RPMI7951 (cell line): Measurements from ENCODE around the gene EML5. TPM values are rescaled to one million over a fixed set of nuclear protein-coding genes. Genes with fewer than 3 reads are reported as not detected.
"Not testable (repeated sequence)": the region's sequence is repeated elsewhere in the genome, so short reads cannot be mapped to it uniquely, and the experiment has no call there.

Experiments
- DNase-seq: peaks from one replicate; pipeline ENCODE4 v3.0.0-alpha.2; 2012; ENCODE audit warnings: low read depth
- total RNA-seq: library from RNA; depleted of rRNA; stranded (reverse); fragments of >200 nt; shearing (Covaris generic); gene quantifications from 2 replicates; pipeline ENCODE4 v1.2.3, GENCODE V29; 2014; rRNA removed

Gene EML5
- 3.1 and 3.9 TPM in 2 replicates for total RNA-seq

DNA sequence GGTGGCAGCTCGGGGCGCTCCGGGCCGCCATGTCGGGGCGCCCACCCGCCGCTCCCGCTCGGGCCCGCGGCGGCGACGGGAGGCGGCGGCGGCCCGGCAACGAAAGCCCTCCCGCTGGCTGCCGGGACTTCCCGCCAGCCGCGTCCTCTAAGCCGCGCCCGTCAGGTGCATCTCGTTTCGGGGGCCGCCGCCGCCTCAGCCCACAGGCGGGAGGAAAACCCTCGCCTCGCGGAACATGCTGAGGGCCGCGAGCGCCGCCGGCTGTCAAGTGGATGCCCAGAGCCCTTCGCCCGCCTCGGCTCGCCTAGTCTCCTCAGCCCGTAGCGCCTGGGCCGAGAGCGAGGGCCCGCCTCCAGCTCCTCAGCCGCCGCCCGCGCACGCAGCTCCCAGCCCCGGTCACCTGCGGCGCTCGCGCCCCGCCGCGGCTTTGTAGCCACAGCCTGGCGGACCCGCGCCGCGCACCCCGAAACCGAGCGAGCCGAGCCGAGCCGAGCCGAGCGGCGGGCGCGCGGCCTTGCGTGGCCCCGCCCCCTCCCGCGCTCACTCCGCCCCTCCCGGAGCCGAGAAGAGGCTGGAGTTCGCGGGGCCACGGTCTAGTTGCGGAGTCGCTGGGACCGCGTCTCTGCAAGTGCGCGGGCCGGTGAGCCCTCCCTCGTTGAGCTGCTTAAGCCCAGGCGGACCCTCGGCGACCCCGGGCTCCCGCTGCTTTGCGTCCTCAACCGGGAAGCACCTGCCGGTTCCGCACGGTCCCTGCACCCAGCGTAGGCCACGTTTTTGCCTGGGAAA, at the start of gene EML5:
EML5 (minus strand) TSS at position 481 of the 786 bp plus-strand sequence; CDS start at position 31, 450 bp downstream.
- peak; percentile 71 for DNase-seq

DNA sequence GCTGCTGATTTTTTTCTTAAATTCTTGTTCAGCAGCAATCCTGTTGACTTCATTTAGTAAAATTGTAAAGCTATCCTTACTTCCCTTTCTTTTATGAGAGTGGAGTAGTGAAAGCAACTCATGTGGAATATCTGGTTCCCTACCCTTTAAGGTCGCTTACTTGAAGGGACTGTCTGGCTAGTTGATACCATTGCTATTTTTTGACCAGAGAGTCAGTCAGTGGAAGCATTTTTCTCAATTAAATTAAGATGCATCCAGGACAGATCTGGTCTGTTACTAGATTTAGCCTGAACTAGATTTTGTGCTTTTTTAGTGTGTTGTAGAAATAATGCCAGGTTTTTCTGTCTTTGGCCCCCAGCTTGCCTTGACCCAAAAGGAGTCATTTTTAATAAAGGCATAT, 49.7 kb upstream of the EML5 start:
- no peak for DNase-seq

DNA sequence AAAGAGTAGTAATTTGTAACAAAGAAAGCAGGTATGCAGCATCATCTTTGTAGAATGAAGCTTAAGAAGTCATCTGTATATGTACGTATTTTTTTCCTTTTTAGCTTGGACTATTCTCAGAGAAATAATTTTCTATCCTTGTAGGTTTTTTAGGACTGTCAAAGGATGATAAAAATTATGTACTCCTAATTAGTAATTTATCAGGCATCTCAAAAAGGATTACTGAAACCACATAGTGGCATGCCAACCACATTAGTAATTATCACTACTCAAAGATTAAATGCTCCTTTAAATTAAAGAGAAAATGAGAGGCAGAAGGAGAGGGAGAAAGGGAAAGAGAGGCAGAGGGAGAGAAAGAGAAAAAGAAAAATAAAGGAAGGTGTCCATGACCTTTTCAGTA, 49.0 kb upstream of the EML5 start:
- DNase-seq, result peak; percentile 15

DNA sequence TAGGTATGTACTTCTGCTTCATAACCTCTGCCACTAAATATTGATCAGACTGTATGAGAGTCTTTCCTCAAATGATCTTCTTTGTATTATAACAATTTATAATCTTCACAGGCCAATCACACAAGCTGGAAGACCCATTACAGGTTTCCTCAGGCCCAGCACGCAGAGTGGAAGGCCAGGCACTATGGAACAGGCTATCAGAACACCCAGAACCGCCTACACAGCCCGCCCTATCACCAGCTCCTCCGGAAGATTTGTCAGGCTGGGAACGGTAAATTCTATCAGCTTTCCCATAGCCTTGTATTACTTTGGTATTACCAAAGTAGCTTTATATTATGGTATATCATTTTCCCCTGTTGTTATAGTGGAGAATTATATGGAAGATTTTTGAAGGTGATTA, 48.2 kb upstream of the EML5 start:
- no peak for DNase-seq

DNA sequence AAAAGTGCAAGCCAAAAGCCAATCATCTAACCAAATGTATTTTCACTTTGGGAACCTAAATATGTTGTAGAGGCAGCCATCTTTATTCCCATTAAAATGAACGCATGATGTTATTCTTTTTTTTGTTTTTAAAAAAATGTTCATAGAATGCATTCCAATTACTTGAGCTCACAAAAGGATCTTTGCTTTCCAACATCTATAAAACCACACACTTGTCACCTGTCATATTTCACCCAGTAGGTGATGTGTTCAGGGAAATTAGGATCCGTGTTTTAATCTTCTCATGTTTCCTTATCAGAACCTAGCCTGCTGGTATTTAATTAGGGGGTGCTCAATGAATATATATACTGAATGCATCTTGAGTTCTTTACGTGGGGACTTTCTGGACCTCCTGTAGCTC, 45.3 kb upstream of the EML5 start:
- DNase-seq, result no peak

DNA sequence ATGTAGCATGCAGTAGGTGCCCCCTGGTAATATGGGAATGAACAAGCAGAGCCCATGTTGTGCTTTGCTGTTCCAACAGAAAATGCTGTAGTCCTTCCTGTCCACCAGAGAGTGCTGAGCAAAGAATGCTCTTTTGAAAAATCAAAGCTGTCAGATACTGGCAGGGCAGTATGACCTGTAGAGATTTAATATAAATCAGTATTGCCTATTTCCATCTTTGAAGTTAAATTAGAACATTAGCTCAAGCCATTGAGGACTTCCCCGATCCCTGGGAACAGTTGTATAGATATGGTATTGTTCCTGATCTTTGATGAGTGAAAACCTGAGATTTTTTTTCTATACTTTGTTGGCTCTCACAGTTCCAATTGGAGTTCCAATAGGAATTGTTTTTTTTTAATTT, 44.7 kb upstream of the EML5 start:
- DNase-seq, result no peak

DNA sequence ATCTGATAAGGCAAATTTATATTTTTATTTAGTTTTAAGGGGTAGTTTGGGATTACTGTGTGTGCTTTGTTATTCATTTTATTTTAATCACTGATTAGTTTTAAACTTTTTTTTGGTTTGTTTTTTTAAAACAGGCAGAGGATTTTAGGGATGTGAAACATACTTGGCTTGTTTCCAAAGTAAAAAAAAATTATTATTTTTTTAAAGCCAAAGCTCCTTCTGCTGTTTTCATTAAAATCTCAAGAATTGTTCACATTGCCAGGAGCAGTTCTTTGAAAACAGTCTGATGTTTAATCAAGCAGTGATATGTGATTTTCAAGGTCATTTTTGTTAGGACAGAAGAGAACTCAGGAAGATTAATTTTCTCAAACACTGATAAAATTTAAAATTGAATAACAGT, 42.9 kb upstream of the EML5 start:
- DNase-seq, result no peak

DNA sequence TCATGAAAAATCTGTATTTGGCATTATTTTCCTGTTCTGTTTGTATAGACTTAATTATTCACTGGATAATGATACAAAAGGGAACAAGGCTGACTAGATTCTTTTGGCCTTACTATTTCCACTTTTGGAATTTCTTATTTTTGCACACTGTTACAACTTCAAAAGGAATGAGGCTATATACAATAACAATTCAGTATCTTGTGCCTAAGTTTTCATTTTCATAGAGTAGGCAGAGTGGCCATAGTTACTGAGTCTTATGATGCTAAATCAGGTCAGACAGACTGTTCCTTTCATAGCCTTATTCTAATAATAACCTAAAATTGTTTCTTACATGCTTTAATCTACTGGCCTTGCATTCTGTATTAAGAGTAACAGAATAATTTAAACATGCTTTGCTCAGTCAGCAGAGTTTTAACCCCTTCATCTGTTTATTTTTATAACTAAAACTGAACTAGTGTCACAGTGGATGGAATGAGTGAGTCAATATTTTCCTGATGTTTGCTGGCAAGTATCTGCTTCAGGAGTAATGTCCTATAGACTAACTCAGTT, 42.2 kb upstream of the EML5 start:
- DNase-seq, result peak; percentile 29

DNA sequence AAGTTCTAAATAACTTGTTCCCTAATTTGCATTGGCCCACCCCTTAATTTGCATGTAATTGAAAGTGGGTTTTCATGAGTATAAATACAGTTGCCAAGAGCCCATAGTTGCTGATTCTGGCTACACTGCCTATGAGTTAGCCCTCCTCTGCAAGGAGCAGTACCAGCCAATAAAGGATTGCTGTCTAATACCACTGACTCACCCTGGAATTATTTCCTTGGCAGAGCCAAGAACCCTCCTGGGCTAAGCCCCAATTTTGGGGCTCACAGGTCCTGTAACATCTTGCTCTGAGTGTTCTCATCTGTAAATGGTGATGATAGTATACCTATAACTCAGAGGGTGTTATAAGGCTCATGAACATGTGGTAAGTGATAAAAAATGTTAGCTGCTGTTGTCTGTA, 38.5 kb upstream of the EML5 start:
- peak; percentile 74 for DNase-seq

DNA sequence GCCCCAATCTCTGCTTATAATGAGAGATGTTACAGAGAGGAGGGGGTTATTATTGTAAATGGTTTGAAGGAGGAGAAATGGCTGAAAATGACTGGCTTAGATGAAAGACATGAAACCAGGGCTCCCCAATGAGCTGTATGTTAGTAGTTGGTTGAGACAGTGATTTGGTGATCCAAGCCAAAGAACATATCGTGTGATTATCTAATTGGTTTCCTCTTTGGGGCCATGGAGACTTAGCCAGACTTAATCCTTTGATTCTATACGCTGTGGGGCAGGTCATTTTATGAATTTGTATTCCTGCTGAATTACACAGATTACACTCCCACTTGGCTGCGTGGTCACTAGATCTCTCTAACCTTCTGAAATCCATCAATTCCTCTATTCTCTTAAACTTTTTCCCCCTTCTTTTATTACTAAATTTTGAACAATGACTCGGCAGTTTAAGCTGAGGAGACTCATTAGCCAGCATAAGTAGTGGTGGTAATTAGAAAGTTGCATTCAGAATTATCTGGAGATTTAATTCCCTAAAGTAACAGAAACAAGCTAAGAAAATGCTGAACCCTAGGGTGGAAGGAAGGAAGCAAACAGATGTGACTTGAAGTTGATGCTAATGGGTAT, 37.0 kb upstream of the EML5 start:
- peak; percentile 18 for DNase-seq

DNA sequence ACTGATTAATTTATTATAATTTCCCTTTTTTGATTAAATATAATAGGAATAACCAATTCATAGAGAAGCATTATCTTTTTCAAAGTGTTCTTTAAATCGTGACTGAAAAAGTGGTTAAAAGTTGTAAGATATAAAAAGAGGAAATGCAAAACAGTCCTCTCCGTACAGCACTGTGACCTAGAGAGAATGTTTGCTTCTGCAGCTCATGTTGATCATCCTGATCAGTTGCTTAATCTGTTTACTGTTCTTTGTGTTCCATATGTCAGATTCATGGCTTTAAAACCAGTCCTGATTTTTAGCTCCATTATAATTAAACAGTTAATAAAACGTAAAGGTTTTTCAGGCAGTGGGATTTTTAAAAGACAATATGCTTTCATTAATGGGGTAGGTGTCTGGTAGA, 36.4 kb upstream of the EML5 start:
- DNase-seq, result no peak

DNA sequence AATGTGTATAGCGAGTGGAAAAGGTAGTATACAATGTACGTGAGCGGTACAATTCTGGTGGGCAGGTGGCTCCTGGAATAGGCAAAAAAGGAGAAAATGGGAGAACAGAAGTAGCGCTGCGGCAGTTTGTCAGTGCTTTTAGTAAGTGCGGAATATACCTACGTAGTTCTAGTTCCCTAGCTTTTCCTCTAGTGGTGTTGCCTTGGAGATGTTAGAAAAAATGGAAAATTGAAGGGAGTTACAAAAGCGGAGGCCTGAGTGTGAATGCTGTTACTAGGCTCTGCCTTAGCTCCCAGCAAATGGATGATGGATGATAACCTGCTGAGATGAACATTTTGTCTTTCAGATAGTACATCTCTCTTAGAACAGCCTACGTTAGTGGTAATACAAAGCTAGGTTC, 32.8 kb upstream of the EML5 start:
- peak; percentile 6 for DNase-seq

DNA sequence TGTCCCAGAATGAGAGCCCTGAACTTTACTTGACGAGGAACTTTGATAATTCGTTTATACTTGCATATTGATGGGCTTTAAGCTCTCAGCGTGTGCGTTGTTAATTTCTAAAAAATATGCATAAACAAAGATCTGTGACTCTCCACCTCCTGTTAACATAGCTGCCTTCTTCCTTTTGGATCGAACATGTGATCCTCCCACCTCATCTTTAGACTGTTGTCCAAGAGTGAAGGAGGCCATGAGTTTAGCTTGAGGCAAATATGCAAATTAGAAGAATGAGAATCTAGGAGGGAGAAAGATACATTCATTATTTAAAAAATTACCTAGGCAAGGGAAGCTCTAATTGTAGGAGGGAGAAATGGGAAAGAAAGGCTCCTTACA, 32.3 kb upstream of the EML5 start:
- DNase-seq, result peak; percentile 35

DNA sequence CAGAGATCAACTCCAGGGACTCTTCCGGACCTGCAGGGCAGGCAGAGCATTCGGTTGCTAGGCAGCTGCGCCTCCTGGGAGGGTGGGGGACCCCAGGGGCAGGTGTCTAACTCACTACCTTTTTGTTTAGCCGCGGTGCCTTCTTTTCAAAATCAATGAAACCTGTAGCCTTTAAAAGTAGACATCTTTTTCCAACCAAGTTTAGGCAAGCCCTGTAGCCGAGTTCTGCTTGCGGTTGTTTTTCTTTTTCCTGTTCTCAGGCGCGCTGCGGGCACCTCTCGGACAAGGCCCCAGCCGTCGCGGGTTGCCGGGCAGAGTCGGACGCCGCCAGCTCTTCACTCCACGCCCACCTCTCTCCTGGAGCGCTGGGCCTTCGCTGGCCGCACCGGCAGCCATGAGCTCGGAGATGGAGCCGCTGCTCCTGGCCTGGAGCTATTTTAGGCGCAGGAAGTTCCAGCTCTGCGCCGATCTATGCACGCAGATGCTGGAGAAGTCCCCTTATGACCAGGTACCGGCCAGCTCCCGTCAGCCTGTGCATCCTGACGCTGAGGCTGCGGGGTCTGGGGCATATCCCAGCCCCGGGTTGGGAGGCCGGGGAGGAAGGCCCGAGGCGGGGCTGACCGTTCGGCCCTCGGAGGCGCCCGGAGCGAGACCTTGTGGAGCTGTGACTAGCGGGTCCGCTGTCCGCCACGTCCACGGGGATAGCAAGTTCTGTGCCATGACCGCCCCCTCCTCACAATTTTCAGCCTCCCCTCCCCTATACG, 31.7 kb upstream of the EML5 start, which contains the start of gene TTC8:
TTC8 (plus strand) TSS at position 338 of the 764 bp plus-strand sequence; CDS start at position 395, 57 bp downstream.
- peak; percentile 88 for DNase-seq

DNA sequence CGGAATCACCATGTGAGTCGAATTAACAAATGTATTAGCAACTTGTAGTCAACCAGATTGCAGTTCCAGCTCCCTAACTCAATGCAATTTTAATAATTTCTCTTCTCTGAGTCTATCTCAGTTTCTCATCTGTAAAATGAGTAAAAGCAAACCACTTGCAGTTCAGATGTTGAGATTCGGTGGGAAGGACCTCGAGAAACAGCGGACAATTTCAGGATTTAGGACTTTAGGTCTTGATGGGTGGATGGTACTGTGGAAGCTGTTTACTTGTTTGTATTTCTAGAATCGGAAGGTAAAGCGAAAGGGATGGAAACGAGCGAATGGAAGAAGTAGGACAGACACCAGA, 31.2 kb upstream of the EML5 start:
- DNase-seq, result no peak

DNA sequence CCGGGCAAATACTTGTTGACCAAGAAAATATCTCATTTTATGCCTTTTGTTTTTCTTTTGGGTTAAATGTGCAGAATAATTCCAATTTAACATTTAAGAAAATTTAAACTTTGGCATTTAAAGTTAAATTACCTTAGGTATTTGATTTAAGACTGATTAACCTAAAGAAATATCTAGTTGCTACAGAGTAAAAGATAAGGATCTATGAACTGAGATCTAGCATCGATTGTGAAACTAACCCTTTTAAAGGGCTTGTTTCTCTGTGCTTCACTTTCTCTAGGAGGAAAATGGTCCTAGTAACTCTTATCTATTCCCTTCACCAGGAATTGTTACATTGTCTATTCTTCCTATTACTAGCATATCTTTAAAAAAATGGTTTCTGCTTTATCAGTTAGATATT, 29.1 kb upstream of the EML5 start:
- peak; percentile 18 for DNase-seq

DNA sequence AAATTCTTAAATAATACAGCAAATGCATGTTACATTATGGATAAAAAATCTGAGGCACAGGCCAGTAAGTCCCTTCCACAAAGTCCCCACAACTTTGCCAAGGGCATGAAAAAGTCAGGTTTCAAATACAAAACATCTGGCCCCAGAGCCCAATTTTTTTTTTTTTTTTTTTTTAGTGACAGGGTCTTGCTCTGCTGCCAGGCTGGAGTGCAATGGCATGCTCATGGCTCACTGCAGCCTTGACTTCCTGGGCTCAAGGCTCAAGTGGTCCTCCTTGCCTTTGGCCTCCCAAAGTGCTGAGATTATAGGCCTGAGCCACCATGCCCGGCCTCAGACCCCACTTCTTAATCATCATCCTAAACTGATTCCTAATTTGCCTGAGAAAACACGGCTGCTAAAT, 28.6 kb upstream of the EML5 start:
- peak; percentile 16 for DNase-seq

DNA sequence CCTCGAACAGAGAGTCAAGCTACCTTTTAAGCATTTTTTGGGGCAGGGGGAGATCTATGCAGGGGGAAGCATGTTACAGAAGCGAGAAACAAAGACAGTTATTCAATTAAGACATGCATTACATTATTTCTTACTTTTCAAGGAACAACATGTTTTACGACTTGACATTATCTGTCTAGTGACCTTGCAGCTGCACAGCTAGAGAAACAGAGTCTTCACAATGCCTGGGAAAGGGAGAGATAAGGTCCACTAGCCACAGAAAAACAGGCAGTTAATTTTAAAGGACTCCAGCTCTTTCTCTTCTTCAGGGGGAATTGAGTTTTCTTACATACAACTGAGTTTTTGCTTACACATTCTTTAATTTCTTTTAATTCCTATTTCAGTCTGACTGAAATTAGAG, 26.9 kb upstream of the EML5 start:
- DNase-seq, result not testable (repeated sequence)

DNA sequence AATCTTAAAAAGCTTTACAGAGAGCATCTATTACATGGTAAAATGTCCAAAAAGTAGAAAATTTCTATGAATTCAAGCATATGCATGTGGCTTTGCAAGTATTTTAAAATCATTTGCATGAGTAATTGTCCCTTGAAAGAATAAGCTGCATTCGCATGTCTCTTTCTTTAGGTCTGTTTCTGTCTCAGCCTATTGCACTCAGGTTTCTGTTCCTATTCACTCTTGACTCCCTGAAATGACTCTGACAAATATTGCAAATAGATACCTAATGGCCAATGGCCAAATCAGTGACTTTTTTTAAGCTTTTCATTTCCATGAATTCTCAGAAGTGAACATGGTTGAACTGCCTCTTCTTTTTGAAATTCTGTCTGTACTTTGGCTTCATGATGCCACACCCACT, 25.3 kb upstream of the EML5 start:
- DNase-seq, result no peak

DNA sequence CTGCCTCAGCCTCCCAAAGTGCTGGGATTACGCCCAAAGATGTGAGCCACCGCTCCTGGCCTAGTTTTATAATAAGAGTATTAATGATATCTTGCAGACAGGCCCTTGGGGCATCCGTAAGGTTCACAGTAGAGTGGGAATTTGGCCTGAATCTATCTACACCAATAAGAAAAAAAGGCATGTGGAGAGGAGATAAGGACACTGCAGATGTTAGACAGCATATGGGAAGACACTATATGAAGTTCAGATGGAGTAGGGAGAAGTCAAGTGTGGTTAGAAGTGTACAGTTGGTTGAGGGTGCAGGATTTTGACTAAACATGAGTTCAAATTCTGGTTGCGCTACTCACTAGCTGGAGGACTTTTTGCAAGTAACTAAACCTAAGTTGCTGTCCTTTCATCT, 23.2 kb upstream of the EML5 start:
- no peak for DNase-seq

DNA sequence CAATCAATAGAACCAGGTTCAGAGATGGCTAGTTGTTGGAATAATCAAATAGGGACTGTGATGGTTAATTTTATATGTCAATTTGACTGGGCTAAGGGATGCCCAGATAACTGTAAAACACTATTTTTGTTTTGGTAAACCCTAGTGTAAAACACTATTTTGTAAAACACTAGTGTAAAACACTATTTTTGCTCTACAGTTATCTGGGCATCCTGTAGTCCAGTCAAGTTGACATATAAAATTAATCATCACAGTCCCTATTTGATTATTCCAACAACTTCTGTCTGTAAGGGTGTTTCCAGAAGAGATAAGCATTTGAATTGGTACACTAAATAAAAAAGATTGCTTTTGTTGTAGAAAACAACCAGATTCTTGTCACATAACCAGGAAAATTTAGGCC, 15.6 kb upstream of the EML5 start:
- no peak for DNase-seq

DNA sequence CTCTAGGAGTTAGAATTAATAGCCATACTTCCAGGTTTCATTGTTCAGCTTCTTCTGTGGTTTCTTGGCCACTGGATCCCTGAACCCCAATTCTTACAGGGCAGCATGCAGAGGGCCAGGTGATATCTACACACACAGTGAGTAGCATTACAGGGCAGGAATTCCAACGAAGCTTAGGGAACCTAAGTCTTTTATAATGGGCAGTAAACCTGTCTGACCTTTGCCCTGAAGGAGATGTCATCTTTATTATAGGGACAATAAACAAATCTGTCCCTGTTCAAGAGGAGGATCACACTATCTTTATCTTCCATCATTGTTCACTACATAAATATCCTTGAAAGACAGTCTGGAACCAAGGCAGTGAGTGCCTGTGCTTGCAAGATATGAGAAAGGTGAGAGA, 11.7 kb upstream of the EML5 start:
- no peak for DNase-seq

DNA sequence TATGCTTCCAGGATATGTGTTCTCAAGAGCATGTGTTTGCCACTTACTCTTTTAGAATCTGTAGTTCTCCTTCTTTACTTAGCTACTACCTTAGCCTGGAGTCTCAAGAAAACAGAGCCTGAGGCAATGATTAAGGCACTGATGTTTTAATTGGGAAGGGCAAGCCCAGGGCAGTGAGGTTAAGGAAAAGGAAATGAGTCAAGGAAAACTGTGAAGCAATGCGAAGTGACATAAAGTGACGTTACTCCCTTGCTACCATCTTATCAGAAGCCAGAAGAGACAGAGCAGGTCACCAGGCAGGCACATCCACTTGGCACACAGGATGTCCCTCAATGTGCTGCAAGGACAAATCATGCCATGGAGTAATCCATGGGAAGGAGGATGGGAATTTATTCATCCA, 11.3 kb upstream of the EML5 start:
- peak; percentile 54 for DNase-seq
